Dermis microvascular lymphatic vessel endothelial cell (primary cell): ENCODE results near the gene TMEM184B. TPM values are rescaled to one million over a fixed set of nuclear protein-coding genes. Genes with fewer than 3 reads are reported as not detected.
"Not testable (repeated sequence)": the region's sequence is repeated elsewhere in the genome, so short reads cannot be mapped to it uniquely, and the experiment has no call there.

Experiments
- DNase-seq, 2 donors: peaks; one replicate each; pipeline versions ENCODE4 v3.0.0 to v3.0.0-alpha.2; 2010; ENCODE audit warnings: low read depth in 2 of 2
- total RNA-seq: library from RNA; depleted of rRNA; stranded (reverse); fragments of >200 nt; gene quantifications from 2 replicates; pipeline ENCODE4 v1.2.1, GENCODE V29; 2014

The TMEM184B gene
- total RNA-seq, 1 donor from 2014 or later: 25.4 TPM

- DNase-seq: no peak
Measured at GRCh38 chr22:38249803-38250642, 22.8 kb downstream of the TMEM184B start.

GRCh38 chr22:38249301-38249700 lies 23.5 kb downstream of the TMEM184B start:
- DNase-seq: no peak

GRCh38 chr22:38248280-38248679 lies 24.5 kb downstream of the TMEM184B start:
- no peak for DNase-seq

- no peak for DNase-seq
Measured at GRCh38 chr22:38247713-38248112, 25.1 kb downstream of the TMEM184B start.

GRCh38 chr22:38246692-38247091 lies 26.1 kb downstream of the TMEM184B start:
- DNase-seq: no peak

- no peak for DNase-seq
Measured at GRCh38 chr22:38246046-38246658, 26.7 kb downstream of the TMEM184B start.

GRCh38 chr22:38244106-38244505 lies 28.7 kb downstream of the TMEM184B start:
- no peak for DNase-seq

- DNase-seq: no peak
Measured at GRCh38 chr22:38243007-38243765, 29.6 kb downstream of the TMEM184B start.

GRCh38 chr22:38240734-38241252 lies 32.0 kb downstream of the TMEM184B start:
- DNase-seq: peak; percentile 68 to 94

- DNase-seq: peak in 1 of 2 donors; percentile 83
Measured at GRCh38 chr22:38239101-38239761, 33.6 kb downstream of the TMEM184B start.

GRCh38 chr22:38238519-38239071 lies 34.2 kb downstream of the TMEM184B start:
- no peak for DNase-seq

- DNase-seq: no peak
Measured at GRCh38 chr22:38236786-38237185, 36.0 kb downstream of the TMEM184B start.

GRCh38 chr22:38235240-38235850 lies 37.5 kb downstream of the TMEM184B start:
- no peak for DNase-seq

- DNase-seq: not testable (repeated sequence)
Measured at GRCh38 chr22:38233856-38234255, 39.0 kb downstream of the TMEM184B start.

GRCh38 chr22:38233427-38233826 lies 39.4 kb downstream of the TMEM184B start:
- peak in 1 of 2 donors; percentile 57 for DNase-seq

- no peak for DNase-seq
Measured at GRCh38 chr22:38232196-38232595, 40.6 kb downstream of the TMEM184B start.

GRCh38 chr22:38230916-38231315 lies 41.9 kb downstream of the TMEM184B start:
- DNase-seq: peak in 1 of 2 donors; percentile 58

GRCh38 chr22:38230108-38230825 lies 42.5 kb downstream of the TMEM184B start:
- DNase-seq: peak; percentile 73 to 92

- peak; percentile 55 to 92 for DNase-seq
Measured at GRCh38 chr22:38228873-38229740, 43.7 kb downstream of the TMEM184B start.
